ENCODE data around the gene FBXW12.
A peak's percentile ranks its signal among the peaks of the same experiment; 100 is the strongest.

The FBXW12 gene

DNA sequence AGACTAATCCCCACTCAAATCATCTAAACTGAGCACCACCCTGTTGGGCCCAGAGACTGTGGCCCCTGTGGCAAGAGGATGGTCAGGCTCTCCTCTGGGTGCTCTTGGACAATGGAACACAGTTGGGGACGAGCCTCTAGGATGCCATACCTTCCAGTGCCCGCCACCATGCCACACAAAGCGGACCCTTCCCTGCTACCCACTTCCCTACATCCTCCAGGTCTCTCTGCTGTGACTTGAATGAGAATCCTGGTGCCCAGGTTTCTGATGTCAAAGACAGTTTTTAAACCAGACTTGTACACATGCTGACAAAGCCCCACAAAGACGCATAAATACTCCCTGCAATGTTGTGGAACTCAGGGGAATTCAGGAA, 63.2 kb downstream of the FBXW12 start:
- no peak for DNase-seq (ENCODE audit: low read depth in 2 of 2)

GRCh38 chr3:48435774-48436476, 63.9 kb downstream of the FBXW12 start:
- DNase-seq (ENCODE audit: low read depth in 2 of 2), result peak; percentile 68 to 76

DNA sequence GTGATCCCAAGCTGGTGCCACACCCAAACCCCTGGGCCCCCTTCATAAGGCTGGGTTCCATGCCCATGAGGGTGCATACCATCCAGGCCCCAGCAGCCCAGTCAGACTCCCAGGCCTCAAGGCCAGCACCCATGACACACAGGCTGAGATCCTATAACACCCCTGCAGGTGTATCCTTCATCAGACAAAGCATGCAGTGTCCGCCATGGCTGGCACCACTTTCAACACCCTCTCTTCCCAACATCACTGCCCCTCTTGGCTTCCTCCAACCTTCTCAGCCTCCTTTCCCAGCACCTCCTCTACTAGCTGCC, 64.4 kb downstream of the FBXW12 start:
- DNase-seq (ENCODE audit: low read depth in 2 of 2), result no peak

DNA sequence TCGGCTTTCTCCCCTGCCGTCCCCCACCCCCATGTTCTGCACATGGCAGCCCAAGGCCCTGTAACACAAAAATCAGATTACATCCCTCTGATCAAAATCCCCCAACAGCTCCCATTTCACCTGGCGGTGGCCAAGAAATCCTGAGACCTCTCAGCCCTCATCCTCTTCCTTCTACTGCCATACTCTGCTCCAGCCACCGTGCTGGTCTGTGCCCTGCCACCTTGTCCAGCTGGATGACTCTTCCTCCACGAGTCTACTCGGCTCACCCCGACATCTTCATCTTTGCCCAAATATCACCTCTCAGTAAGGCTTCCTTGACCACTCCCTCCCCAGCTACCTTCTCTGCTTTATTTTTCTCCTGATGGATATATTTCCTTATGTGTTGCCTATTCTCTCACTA, 64.8 kb downstream of the FBXW12 start:
- DNase-seq (ENCODE audit: low read depth in 2 of 2), result no peak

- no peak for DNase-seq (ENCODE audit: low read depth in 2 of 2)
Measured at GRCh38 chr3:48437812-48438211, 65.8 kb downstream of the FBXW12 start.

GRCh38 chr3:48439820-48440589, 68.0 kb downstream of the FBXW12 start, which contains the start of the genes CCDC51 and TMA7:
TSS of gene CCDC51 (minus strand) at chr3:48440119. CDS start at chr3:48435128, 4,991 bp downstream.
TSS of gene TMA7 (plus strand) at chr3:48440257. CDS start at chr3:48440297, 40 bp downstream.
- peak; percentile 96 to 97 for DNase-seq (ENCODE audit: low read depth in 2 of 2)

DNA sequence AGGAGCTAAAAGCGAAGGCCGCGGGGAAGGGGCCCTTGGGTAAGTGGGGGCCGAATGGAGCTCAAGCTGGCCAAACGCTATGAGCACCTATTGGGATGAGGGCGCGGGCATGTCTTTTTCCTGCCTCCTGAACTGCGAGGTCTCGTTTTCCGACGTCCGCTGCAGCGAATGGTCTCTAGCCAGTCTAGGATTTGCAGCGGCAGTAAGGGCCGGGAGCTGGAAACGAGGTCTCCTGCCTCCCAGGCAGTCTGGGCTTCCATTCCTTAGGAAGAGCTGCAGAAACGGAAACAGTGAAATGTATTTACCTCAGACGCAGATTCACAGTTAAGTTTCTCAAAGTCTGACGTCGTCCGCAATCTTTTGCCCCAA, 68.6 kb downstream of the FBXW12 start:
- DNase-seq (ENCODE audit: low read depth in 2 of 2), result no peak

DNA sequence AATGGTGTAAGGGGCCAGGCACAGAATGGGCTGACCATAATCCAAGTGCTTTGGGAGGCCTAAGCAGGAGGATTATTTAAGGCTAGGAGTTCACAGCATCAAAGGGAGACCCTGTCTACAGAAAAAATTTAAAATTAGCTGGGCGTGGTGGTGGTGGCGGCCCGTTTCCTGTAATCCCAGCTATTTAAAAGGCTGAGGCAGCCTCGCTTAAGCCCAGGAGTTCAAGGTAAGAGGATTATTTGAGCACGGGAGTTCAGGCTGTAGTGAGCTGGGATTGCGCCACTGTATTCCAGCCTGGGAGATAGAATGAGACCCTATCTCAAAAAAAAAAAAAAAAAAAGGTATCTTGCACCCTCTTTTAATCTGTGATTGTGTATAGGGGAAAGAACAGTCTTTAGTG, 69.9 kb downstream of the FBXW12 start:
- no peak for DNase-seq (ENCODE audit: low read depth in 2 of 2)

All from stimulated activated CD8-positive, alpha-beta memory T cell treated with anti-CD3 and anti-CD28 coated beads, Interleukin-7, amount 100 ng/mL, for 1 hour (primary cell).